Astrocyte (in vitro differentiated cells and primary cell): ENCODE measurements around the gene KIF20B.

ENCODE experiments used
- EZH2 ChIP-seq: IDR thresholded peaks from 2 replicates; pipeline ENCODE4 v1.6.1; 2012; ENCODE audit warnings: mild to moderate bottlenecking, low read length, inconsistent platforms; ENCODE audit not compliant: insufficient read depth
- TF ChIP-seq, protein P1 (sequence below): IDR thresholded peaks from 2 replicates; pipeline ENCODE4 v1.5.1; 2011; ENCODE audit warnings: low read depth, mild to moderate bottlenecking, inconsistent platforms, low read length, moderate library complexity; ENCODE audit not compliant: insufficient read depth

DNA sequence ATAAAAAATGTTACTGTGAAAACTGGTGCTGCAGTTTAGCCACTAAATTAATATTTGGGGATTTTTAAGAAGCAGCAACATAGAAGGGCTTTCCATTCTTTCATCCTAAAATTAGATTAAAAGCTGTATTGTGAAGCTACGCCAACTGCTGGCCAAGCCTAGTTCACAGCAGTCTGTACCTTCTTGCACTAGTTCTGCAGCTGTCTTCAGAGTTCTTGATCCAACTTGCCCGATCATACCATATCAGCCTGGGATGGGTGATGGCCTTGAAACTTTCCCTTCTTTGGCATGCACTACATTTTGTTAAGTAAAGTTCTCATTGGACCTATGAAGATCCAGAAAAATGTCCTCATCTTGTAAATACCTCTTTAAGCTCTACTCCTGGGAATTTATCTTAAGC lies 36.1 kb upstream of the KIF20B start:
- TF ChIP-seq, protein P1, sequence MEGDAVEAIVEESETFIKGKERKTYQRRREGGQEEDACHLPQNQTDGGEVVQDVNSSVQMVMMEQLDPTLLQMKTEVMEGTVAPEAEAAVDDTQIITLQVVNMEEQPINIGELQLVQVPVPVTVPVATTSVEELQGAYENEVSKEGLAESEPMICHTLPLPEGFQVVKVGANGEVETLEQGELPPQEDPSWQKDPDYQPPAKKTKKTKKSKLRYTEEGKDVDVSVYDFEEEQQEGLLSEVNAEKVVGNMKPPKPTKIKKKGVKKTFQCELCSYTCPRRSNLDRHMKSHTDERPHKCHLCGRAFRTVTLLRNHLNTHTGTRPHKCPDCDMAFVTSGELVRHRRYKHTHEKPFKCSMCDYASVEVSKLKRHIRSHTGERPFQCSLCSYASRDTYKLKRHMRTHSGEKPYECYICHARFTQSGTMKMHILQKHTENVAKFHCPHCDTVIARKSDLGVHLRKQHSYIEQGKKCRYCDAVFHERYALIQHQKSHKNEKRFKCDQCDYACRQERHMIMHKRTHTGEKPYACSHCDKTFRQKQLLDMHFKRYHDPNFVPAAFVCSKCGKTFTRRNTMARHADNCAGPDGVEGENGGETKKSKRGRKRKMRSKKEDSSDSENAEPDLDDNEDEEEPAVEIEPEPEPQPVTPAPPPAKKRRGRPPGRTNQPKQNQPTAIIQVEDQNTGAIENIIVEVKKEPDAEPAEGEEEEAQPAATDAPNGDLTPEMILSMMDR = no peak
- no peak for TF ChIP-seq EZH2
